ENCODE results near the gene KCNJ16.

Gene KCNJ16

DNA sequence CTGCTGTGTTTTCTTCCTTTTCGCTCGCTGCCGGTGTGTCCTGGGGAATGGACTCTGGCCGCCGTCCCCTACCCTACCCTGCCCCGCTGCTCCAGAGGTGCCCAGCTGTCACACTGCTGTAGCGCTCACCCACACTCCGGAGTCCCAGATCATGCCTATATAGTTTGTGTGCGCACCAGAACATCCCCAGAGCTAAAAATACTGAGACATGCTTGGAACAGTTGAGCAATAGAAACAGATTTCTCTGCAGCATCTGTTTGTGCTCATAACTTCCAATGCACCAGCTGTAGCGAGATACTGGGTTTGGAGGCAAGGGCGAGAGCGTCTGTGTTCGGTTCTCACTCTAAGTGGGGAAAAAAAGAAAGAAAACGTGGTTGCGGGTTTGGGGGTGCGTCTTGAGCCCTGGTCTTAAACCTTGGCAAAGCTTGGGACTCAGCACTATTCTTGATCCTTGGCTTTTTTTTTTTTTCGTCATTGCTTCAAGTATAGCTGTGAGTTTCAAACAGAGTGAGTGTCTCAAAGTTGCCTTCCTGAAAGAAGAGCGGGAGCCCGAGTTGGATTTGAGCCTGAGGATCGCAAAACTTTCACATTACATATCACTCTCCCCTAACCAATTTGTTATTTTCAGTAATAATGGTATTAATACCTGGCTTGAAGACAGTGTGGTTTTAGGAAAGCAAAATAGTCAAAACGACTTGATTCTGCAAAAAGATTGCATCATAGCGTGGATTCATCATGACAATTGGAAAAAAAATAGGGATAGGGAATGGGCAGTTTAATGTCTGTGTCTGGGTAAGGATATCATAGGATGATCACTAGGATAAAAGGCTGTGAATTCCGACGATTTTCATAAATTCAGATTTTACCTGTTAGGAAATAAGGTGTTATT lies 94.9 kb downstream of the KCNJ16 start:
- DNase-seq (ENCODE audit: low spot score): no peak

DNA sequence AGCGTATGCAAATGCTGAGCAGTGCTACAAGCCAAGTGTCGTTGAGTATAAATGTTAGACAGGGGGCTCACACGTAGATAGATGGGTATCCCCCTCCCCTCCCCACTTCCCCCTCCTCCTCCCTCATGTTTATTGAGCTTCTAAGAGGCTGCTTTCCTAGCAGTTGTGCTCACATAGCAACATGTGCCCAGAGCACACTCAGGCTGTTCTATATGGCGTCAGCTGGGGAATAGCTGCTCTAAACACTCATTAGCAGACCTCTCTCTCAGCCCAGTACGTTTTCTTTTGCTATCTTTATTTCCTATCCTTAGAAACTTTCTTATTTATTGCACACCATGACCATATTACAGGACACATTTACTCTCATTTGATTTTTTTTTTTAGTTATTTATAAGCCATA lies 96.1 kb downstream of the KCNJ16 start:
- DNase-seq (ENCODE audit: low spot score): no peak

DNA sequence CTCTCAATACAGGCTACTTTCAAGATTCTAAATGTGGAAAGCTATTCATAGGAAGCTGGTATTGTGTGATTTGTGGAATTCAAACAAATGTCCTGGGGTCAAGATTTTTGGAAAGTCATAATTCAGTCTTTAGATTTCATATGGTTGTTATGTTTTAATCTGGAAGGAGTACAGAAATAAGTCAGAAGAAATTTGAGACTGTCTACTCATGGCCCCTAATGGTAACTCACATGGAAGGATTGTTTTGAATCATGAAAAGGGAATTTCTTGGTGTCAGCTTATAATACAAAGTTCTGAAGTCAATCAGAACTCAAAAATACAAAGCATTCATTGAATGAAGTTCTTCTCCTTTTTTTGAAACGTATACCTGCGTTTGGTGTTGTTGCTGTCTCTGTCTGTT lies 97.4 kb downstream of the KCNJ16 start:
- no peak for DNase-seq (ENCODE audit: low spot score)

DNA sequence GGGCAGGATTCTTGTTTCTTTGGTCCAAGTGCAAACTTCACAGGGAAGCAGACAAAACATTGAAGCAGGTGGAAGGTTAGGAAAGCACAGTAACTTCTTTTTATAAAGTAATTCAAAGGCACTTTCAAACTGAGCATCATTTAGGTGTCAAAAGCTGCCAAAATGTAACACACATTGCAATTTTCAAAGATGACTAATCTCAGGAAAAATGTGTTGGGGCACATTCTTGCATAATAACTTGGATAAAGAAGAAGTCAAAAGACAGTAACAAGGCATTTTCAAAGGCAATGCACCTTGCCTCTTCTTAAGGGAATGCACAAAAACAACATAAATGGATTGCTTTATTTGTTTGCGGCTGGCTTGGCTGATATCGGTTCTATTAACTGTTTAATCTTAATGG lies 97.9 kb downstream of the KCNJ16 start:
- no peak for DNase-seq (ENCODE audit: low spot score)

DNA sequence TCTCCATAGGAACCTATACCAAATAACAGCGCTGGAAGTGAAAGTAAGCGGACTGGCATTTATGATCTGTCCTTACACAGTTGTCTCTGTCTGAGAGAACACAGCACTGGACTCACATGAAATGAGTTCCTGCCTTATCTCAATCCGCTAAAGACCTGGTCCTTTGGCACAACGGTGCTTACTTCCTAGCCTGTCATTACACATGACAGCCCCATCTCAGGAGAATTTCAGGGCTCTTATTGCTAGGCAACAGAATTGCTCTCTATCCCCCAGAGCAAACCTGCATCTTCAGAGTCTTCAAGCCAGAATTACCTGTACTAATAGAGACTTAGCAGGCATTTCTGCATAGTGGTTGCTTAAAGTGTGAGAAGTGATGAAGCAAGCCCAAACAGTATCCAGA lies 98.7 kb downstream of the KCNJ16 start:
- DNase-seq (ENCODE audit: low spot score): no peak

DNA sequence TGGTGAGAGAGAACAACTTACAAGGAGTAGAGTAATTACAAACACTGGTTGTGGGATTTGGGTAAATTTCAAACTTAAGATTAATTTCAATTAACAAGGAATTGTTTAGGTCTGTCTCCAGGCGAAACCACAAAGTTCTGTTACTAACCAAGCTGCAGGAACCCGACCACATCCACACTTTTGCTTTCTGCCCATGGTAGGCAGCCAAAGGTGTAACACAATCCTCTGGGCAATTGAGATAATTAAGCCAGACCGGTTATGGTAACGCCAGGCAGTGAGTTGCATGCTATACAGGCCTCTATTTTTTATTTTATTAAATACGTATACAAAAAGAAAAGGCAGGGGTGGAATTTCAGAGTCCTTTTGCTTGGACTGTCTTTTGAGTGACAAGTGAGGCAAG lies 106.4 kb downstream of the KCNJ16 start:
- DNase-seq (ENCODE audit: low spot score): no peak

DNA sequence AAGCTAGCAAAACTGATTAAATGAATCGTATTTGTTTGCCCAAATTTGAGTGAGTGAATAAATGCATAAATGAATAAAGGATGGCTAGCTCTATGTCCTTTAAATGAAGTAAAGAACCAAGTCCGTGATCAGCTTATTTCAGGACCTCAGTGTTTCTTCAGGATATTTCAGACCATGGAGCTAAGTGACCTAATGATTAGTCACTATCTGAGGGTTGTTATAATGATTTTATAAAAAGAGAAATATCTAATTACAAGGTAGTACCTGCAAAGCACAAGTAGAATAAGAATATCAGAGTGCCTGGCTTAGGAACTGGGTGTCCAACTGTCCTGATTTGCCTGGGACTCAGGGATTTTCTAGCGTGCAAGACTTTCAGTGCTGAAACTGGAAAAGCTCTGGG lies 106.8 kb downstream of the KCNJ16 start:
- DNase-seq (ENCODE audit: low spot score): no peak

DNA sequence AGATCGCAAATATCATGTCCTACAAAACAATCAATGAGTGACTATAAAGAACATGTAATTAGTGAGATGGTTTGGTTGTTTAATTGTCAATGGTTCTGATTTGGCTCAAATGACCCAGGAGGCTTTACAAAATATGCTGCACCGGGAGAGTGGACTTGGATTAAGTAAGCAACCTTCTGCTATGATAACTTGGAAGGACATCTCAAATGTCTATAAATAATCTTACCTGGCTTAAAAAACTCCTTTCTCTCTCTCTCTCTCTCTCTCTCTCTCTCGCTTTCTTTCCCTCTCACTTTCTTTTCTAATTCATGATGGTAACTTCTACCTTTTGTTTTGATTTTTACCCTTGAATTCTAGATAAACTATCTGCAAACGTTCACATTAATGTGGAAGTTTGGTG lies 108.5 kb downstream of the KCNJ16 start:
- DNase-seq (ENCODE audit: low spot score): no peak

DNA sequence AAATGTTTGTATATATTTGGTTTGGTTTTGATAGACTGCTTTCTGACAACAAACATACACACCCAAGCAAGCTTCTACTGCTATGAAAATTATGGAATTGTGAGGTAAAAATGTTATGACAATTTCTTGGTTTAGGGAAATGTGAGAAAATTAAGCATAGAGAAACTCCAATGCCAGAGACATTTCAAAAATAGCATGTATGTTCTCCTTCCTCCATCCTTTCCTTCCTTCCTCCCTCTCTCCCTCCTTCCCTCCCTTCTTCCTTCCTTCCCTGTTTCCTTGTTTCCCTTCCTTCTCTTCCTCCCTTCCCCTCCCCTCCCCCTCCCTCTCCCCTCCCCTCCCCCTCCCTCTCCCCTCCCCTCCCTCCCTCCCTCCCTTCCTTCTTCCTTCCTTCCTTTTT lies 109.2 kb downstream of the KCNJ16 start:
- no peak for DNase-seq (ENCODE audit: low spot score)

DNA sequence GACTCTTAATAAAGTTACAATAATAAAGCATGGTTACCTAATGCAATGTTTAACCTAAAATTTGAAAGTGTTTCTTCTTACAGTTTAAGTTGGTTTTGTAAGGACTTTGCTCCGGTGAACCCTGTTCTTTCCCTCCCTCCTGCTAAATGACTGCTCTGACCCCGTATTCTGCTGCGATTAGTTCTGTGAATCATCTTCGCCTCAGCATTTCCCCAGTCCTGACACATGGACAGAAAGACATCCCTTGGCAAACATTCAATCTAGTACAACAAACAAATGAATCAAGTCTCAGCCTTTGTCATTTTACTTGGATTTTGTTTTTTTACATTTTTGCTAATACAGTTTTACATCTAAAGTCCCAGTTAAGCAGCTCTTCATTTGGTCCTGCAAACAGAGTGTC lies 109.7 kb downstream of the KCNJ16 start:
- no peak for DNase-seq (ENCODE audit: low spot score)
